CD14-positive monocyte (primary cell): Measurements from ENCODE around the gene CACNB1. TPM values are rescaled to one million over a fixed set of nuclear protein-coding genes. Genes with fewer than 3 reads are reported as not detected.

Experiments used
- DNase-seq, 3 donors: peaks; one replicate each; pipeline ENCODE4 v3.0.0-alpha.2; 2011 to 2022
- H2AFZ ChIP-seq: 2 replicates; pipeline ENCODE4 v1.6.0; 2012; ENCODE audit warnings: mild to moderate bottlenecking, low read depth, low read length, inconsistent platforms; ENCODE audit not compliant: insufficient read depth, poor library complexity, severe bottlenecking
- H3K27ac ChIP-seq, 2 donors: 1 replicate in 1 of 2; 2 replicates in 1 of 2; pipeline ENCODE4 v1.5.1; 2012 to 2013; ENCODE audit warnings: low read length in 2 of 2, control low read depth in 1 of 2, inconsistent platforms in 1 of 2, low read depth in 1 of 2, mild to moderate bottlenecking in 1 of 2
- H3K27me3 ChIP-seq, 2 donors: one replicate each; pipeline versions ENCODE4 v1.6.0 to v1.6.1; 2011 to 2013; ENCODE audit warnings: low read length in 2 of 2; ENCODE audit not compliant: control insufficient read depth in 2 of 2, insufficient read depth in 2 of 2
- H3K36me3 ChIP-seq, 2 donors: replicated peaks in 1 of 2; 1 replicate in 1 of 2; 2 replicates in 1 of 2; pipeline versions ENCODE4 v1.5.1 to v1.6.1; 2012 to 2013; ENCODE audit warnings: low read length in 2 of 2, control low read depth in 1 of 2, inconsistent platforms in 1 of 2, mild to moderate bottlenecking in 1 of 2; ENCODE audit not compliant: insufficient read depth in 2 of 2, control insufficient read depth in 1 of 2
- H3K4me1 ChIP-seq, 2 donors: 1 replicate in 1 of 2; 2 replicates in 1 of 2; pipeline versions ENCODE4 v1.5.1 to v1.6.1; 2012 to 2013; ENCODE audit warnings: low read length in 2 of 2, control low read depth in 1 of 2, inconsistent platforms in 1 of 2, mild to moderate bottlenecking in 1 of 2, moderate library complexity in 1 of 2; ENCODE audit not compliant: insufficient read depth in 2 of 2, control insufficient read depth in 1 of 2
- H3K4me2 ChIP-seq: replicated peaks from 2 replicates; pipeline ENCODE3; 2012; ENCODE audit warnings: low read length, moderate library complexity, mild to moderate bottlenecking; ENCODE audit not compliant: poor library complexity, severe bottlenecking; ENCODE audit errors: extremely low read depth
- H3K4me3 ChIP-seq, 3 experiments: fragments of 200-600 bp in 1 of 3; sonication (generic) in 1 of 3; replicated peaks in 1 of 3; 1 replicate in 2 of 3; 2 replicates in 1 of 3; pipeline ENCODE4 v1.5.1; 2011 to 2013; ENCODE audit warnings: low read length in 3 of 3, mild to moderate bottlenecking in 3 of 3, control low read depth in 2 of 3, low read depth in 2 of 3, inconsistent platforms in 1 of 3, moderate library complexity in 1 of 3
- H3K79me2 ChIP-seq: 2 replicates; pipeline ENCODE4 v1.6.0; 2012; ENCODE audit warnings: mild to moderate bottlenecking, control low read depth, inconsistent platforms, low read length, moderate library complexity; ENCODE audit not compliant: insufficient read depth
- H3K9ac ChIP-seq: 2 replicates; pipeline ENCODE4 v1.6.0; 2017; ENCODE audit warnings: low read length, mild to moderate bottlenecking; ENCODE audit not compliant: insufficient read depth, poor library complexity, severe bottlenecking
- H3K9me3 ChIP-seq, 2 donors: replicated peaks in 1 of 2; 1 replicate in 1 of 2; 2 replicates in 1 of 2; pipeline versions ENCODE4 v1.5.1 to v1.6.1; 2012 to 2013; ENCODE audit warnings: low read length in 2 of 2, control low read depth in 1 of 2; ENCODE audit not compliant: control insufficient read depth in 1 of 2, insufficient read depth in 1 of 2
- H4K20me1 ChIP-seq: 2 replicates; pipeline ENCODE4 v1.6.0; 2012; ENCODE audit warnings: mild to moderate bottlenecking, low read length, control low read depth, moderate library complexity; ENCODE audit not compliant: insufficient read depth
- H3K27ac Mint-ChIP-seq, 7 donors: one replicate each; pipeline ENCODE4 v1.8.0; 2020; ENCODE audit warnings: mild to moderate bottlenecking in 7 of 7, mixed read lengths in 7 of 7, moderate library complexity in 6 of 7, inconsistent platforms in 2 of 7
- H3K27me3 Mint-ChIP-seq, 3 donors: one replicate each; pipeline ENCODE4 v1.8.0; 2021 to 2022; ENCODE audit warnings: low read depth in 3 of 3, mild to moderate bottlenecking in 3 of 3, mixed read lengths in 3 of 3, moderate library complexity in 3 of 3, inconsistent platforms in 1 of 3
- H3K36me3 Mint-ChIP-seq, 2 donors: one replicate each; pipeline ENCODE4 v1.8.0; 2020; ENCODE audit warnings: mixed read lengths in 2 of 2, inconsistent platforms in 1 of 2, mild to moderate bottlenecking in 1 of 2
- H3K4me1 Mint-ChIP-seq: one replicate; pipeline ENCODE4 v1.8.0; 2020; ENCODE audit warnings: mild to moderate bottlenecking, mixed read lengths
- H3K4me3 Mint-ChIP-seq, 2 donors: one replicate each; pipeline ENCODE4 v1.8.0; 2020; ENCODE audit warnings: mild to moderate bottlenecking in 2 of 2, mixed read lengths in 2 of 2, moderate library complexity in 1 of 2
- H3K9me3 Mint-ChIP-seq, 7 donors: one replicate each; pipeline ENCODE4 v1.8.0; 2020 to 2022; ENCODE audit warnings: mixed read lengths in 7 of 7, mild to moderate bottlenecking in 6 of 7, moderate library complexity in 6 of 7, inconsistent platforms in 2 of 7
- CTCF ChIP-seq: fragments of 200-600 bp; IDR thresholded peaks from one replicate; pipeline ENCODE4 v1.8.0; 2022; ENCODE audit warnings: antibody characterized with exemption, mild to moderate bottlenecking
- WGBS: methylation state at CpG from one replicate; pipeline ENCODE4 v1.1.5; 2013; ENCODE audit warnings: missing lambda C conversion rate; ENCODE audit not compliant: insufficient coverage; 5-methylcytosine and 5-hydroxymethylcytosine counted together
- intact Hi-C, 2 donors: fragments of 100-400 bp; cut with micrococcal nuclease; formaldehyde crosslinking; loops; one replicate each; pipeline versions ENCODE4 v1.15.0 to v1.15.1; 2023
- polyA plus RNA-seq, 3 donors: library from polyadenylated mRNA; depleted of rRNA in 1 of 3; unstranded in 2 of 3; stranded (reverse) in 1 of 3; fragments of 300-500 nt in 2 of 3; fragments of >200 nt in 1 of 3; fragmentation: Illumina TruSeq in 2 of 3; gene quantifications; 1 replicate in 2 of 3; 2 replicates in 1 of 3; pipeline ENCODE4 v1.2.3, GENCODE V29; 2012 to 2021

Gene CACNB1
- polyA plus RNA-seq, 3 donors: 0.13 to 22.1 (median 0.31) TPM

- H3K36me3 Mint-ChIP-seq: no peaks in the 10 kb centered on the region
These were observed 43.2 kb upstream of the CACNB1 start for GRCh38 chr17:39240631-39241030.

GRCh38 chr17:39239640-39240314 lies 42.3 kb upstream of the CACNB1 start:
- no peak overlapping the region for H3K27ac ChIP-seq
- Mint-ChIP-seq H3K36me3 (no peaks in the 10 kb centered on the region), H3K27me3 (peaks cover 14 to 20% (median 17%) of the 10 kb centered on the region in 3 donors), H3K9me3 (no peaks in the 10 kb centered on the region), H3K4me3 (peak overlapping the region in 1 of 2 donors; percentile 32), H3K27ac (no peak overlapping the region), H3K4me1 (peaks cover 29% of the 10 kb centered on the region)
- no peaks in the 10 kb centered on the region for H3K9me3 ChIP-seq
- no peaks in the 10 kb centered on the region for H3K79me2 ChIP-seq
- TF ChIP-seq CTCF: peak; percentile 71
- peak in 2 of 3 donors; percentile 12 to 28 for DNase-seq
- no peaks in the 10 kb centered on the region for H4K20me1 ChIP-seq
- no peaks in the 10 kb centered on the region for H3K36me3 ChIP-seq
- intact Hi-C loops: loop anchor here (5.0 to 10.0 kb wide), 4 partner anchors 32 to 245 kb away; partner anchors contain the start of gene ARL5C (in 2 of the 2)
- H3K27me3 ChIP-seq: peaks cover 0 to 9% of the 10 kb centered on the region in 2 donors
- WGBS: 29% methylated on average over 13 of the region's 16 CpGs
- H2AFZ ChIP-seq: no peak overlapping the region
- no peak overlapping the region for H3K9ac ChIP-seq
- no peak overlapping the region for H3K4me2 ChIP-seq
- H3K4me1 ChIP-seq: peaks cover 5 to 16% of the 10 kb centered on the region in 2 donors
- H3K4me3 ChIP-seq: no peak overlapping the region

More at GRCh38 chr17:39240631-39241030, 43.2 kb upstream of the CACNB1 start:
- TF ChIP-seq CTCF: no peak
- Histone ChIP-seq H3K9me3 (no peaks in the 10 kb centered on the region), H4K20me1 (no peaks in the 10 kb centered on the region), H2AFZ (no peak overlapping the region), H3K27me3 (peaks cover 0 to 9% of the 10 kb centered on the region in 2 donors), H3K79me2 (no peaks in the 10 kb centered on the region), H3K27ac (no peak overlapping the region), H3K4me1 (peaks cover 5 to 16% of the 10 kb centered on the region in 2 donors), H3K4me2 (no peak overlapping the region), H3K9ac (no peak overlapping the region), H3K4me3 (no peak overlapping the region), H3K36me3 (no peaks in the 10 kb centered on the region)
- Mint-ChIP-seq H3K4me1 (peaks cover 27% of the 10 kb centered on the region), H3K27me3 (peaks cover 13 to 17% (median 14%) of the 10 kb centered on the region in 3 donors), H3K4me3 (no peak overlapping the region), H3K9me3 (no peaks in the 10 kb centered on the region), H3K27ac (no peak overlapping the region)
- DNase-seq: no peak
- WGBS: 100% methylated on average over 1 of the region's 5 CpGs
- intact Hi-C loops: loop anchor here in 1 of 2 donors (5.0 to 10.0 kb wide), 2 partner anchors 33 to 76 kb away; partner anchors contain the start of gene ARL5C
